Measurements from ENCODE around the gene JMJD8.

JMJD8 gene

DNA sequence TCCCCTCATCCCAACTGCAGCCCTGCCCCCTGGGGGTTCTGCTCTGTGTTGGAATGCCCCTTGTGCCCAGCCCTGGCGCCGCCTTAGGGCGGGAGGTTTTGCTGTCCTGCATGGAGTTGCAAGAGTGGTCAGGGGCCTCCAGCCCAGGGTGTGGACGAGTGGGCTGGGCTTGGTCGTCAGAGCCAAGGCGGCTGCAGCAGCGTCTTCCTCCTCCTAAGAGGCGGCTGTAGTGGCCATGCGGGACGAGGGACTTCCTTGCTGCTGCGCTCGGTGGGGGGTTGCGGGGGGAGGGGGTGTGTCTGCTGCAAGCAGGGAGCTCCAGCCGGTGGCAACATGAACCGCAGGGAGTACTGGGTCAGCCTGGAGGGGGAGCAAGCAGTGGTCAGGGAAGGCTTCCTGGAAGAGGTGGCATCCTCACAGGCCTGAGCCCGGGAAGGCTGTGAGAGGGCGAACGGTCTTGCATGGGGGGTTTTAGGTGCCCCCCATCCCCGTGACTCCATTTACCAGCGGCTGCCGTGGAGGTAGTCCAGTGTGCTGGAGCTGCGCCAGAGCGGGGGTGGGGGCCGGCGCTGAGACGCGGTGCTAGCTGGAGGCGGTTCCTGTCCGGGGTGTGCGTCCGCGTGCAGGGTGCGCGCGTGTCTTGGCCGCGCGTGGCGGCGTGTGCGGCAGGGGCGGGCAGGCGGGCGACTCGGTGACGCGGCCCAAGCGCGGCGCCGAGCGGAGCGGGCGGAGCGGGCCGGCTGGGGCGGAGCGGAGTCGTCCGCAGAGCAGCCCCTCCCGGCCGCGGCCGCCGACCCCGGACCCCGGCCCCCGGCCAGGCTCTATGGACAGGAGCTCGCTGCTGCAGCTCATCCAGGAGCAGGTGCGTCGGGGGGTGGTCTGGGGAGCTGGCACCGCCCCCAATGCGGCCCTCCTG is 8.9 kb downstream of the JMJD8 start, which contains the start of gene RHBDL1:
RHBDL1 (plus strand) TSS at position 704 of the 916 bp plus-strand sequence; CDS start at position 824, 120 bp downstream.
- DNase-seq, result no peak

DNA sequence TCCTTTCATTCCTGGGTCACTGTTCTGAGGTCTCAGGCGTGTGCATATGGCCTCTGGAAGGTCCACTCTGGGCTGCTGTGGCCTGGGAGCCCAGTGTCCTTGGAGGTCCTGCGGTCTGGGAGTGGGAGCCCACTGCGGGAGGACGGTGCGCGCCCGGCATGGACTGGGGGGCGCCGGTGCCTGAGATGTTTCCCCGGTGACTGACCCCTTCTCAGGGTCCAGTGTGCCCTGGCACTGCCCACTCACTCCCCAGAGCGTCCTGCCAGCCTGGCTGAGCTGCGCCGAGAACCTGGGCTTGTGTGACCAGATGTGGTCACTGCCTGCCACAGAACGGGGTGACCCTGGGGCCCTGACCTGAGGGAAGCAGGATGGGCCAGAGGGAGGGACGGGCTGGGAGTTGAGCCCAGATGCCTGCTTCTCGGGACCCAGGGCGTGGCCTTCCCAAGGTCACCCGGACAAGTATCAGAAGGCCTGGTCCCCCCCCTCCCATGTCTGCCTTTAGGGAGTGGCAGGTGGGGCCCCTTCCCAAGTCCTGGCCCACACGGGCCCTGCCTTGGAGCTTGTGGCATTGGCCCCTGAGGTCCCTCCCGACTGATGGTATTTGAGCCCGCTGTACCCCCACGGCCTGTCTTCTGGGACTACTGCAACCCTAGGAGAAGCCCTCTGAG is 9.8 kb downstream of the JMJD8 start:
- DNase-seq, result no peak

DNA sequence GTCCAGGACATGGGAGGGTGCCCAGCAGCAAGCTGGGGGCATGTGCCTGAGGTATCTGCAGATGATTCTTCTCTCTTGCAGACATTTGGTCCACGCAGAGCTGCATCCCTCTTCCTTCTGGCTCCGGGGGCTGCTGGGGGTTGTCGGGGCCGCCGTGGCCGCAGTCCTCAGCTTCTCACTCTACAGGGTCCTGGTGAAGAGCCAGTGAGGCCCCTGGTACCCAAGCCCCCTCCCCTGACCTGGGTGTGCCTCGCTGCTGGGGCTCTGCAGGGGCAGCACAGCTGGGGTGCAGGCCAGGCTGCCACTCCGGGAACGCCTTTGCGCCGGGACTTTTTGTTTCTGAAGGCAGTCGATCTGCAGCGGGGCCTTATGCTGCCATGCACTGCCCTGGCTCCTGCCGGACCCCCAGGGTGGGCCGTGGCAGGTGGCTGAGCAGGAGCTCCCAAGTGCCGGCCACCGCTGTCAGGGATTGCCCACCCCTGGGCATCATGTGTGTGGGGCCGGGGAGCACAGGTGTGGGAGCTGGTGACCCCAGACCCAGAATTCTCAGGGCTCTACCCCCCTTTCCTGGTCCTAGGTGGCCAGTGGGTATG is 10.6 kb downstream of the JMJD8 start:
- DNase-seq, result no peak

DNA sequence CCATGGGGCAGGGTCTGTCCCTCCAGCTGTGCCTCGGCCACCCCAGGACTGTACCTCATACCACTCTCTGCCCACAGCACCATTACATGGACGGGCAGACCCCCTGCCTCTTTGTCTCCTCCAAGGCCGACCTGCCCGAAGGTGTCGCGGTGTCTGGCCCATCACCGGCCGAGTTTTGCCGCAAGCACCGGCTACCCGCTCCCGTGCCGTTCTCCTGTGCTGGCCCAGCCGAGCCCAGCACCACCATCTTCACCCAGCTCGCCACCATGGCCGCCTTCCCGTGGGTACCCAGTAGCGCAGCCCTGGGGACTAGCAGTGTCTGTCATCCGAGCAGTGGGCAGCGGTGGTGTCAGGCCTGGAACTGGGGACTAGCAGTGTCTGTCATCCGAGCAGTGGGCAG is 11.3 kb downstream of the JMJD8 start:
- no peak for DNase-seq

DNA sequence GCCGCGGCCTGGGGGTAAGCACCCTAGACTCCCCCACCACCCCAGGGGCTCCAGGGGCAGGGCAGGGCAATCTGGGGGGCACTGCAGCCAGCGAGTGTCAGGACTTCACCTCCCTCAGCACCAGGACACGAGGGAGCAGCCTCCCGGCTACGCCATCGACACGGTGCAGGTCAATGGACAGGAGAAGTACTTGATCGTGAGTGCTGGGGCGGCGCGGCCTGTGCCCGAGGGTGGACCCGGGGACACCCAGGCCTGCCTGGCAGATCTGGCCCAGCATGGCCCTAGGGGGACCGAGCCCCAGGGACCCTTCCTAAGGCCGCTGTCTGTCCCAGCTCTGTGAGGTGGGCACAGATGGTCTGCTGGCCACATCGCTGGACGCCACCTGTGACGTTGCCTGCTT is 11.8 kb downstream of the JMJD8 start:
- no peak for DNase-seq

DNA sequence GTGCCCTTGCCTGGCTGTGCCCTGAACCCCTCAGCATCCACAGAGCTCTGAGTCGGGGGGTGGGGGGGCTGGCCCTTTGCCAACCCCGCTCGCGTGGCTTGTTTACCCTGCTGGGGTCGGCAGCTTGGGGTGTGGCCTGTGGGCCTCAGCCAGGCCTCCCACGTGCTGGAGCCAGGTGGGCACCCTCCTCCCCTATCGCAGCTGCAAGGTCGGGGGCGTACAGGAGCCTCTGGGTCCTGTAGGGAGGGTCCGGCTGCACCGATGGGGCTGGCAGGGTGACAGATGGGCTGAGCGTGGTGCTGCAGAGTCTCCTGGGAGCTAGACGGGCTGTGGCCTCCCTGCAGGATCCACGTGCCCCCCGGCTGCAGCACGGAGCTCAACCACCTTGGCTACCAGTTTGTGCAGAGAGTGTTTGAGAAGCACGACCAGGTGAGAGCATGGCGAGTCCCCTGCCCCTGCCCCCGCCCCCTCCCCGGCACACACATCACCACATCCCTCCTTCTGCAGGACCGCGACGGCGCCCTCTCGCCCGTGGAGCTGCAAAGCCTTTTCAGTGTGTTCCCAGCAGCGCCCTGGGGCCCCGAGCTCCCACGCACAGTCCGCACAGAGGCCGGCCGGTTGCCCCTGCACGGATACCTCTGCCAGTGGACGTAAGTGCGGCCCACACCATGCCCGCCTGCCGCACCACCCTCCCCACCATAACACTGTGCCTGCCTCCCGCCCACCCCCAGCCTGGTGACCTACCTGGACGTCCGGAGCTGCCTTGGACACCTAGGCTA is 12.6 kb downstream of the JMJD8 start:
- DNase-seq, result no peak

DNA sequence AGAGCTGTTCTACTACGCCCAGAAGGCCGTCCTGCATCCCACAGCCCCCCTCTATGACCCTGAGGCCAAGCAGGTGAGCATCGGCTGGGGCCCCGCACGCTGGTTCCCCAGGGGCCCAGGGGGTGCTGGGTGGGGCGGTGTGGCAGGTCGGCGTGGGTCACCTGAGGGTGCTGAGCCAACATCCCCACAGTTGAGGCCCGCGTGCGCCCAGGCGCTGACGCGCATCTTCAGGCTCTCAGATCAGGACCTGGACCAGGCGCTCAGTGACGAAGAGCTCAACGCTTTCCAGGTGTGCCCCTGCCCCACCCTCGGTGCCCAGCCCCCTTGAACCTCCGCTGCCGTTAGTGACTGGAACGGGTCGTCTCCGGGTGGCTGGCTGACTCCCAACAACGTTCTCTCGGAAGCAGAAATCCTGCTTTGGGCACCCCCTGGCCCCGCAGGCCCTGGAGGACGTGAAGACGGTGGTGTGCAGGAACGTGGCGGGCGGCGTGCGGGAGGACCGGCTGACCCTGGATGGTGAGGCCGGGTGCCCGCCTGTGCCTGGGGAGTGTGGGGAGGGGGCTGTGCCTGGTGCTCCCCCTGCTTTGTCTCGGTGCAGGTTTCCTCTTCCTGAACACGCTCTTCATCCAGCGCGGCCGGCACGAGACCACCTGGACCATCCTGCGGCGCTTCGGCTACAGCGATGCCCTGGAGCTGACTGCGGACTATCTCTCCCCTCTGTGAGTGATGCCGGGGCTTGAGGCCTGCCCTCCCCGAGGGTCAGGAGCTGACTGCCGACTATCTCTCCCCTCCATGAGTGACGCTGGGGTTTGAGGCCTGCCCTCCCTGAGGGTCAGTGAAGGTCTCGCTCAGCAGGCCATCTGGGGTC is 13.4 kb downstream of the JMJD8 start:
- DNase-seq, result no peak

DNA sequence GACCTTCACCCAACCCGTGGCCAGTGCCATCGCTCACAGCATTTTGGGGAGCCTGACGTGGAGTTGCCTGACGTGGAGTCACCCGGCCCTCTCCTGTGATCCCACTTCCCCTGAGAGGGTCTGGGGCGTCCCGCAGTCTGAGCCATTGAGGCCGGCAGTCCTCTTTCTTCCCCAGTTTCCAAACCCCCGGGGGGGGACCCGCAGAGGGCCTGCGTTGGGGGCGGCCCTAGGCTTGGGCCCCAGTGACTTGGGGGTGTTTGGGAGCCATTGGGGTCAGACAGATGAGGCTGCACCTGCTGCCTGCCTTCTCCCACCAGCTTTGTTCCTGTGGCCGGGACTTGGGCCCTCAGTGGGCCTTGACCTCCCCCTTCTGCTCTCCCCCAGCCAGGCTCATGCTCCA is 14.5 kb downstream of the JMJD8 start:
- DNase-seq, result no peak

DNA sequence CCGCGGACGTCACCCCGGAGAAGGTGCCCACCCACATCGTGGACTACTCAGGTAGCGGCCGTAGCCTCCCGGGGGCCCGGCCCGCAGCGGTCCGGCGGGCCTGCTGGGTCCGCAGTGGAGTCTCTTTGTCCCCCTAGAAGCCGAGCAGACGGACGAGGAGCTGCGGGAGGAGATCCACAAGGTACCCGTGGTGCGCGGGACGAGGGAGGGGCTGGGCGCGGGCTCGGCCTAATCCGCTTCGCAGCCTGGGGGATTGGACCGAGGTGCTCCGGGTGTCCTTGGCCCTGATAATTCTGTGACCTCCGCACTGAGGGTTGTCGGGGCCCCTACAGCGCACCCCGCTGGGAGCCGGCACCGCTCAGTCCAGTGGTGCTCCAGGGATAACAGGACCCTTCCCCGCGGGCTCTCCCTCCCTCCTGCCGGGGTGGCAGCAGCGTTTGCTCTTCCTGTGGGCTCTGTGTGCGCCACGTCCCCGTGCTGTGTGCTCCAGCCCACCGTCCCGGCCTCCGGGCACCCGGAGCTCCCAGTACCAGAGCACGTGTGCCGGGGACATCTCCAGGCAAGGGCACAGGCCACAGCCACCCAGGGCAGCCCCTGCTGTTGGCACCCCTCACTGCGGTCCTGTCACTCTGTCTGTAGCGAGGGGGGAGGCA is 15.5 kb downstream of the JMJD8 start:
- no peak for DNase-seq

DNA sequence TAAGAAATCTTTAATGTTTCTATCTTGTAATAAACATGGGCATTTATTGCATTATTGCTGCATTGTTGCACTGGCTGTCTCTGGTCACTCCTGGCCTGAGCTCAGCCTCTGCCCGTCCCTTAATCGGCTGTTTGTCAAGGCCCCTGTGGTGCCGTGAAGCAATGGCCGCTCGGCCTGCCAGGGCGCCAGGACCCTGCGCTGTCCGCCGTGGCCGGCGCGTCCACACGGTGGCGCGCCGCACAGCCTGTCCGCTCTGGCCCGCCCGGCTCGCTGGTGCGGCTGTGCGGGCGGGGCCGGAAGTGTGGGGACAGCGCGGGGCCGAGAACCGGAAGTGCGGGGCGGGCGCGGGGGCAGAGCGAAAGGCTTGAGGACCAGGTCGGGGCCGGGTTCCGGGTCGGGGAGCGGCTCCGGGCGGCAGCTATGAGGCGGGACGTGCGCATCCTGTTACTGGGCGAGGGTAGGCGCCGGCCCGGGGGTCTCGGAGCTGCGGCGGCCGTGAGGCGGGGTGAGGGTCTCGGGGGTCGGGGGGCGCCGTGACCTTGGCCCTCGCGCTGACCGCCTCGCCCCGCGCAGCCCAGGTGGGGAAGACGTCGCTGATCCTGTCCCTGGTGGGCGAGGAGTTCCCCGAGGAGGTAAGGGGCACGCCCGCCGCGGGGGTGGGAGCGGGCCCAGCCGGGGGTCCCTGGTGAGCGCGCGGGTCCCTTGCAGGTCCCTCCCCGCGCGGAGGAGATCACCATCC is 16.2 kb downstream of the JMJD8 start, which contains the start of gene RHOT2:
RHOT2 (plus strand) TSS at position 353 of the 739 bp plus-strand sequence; CDS start at position 421, 68 bp downstream.
- DNase-seq, result peak; percentile 89 to 91

DNA sequence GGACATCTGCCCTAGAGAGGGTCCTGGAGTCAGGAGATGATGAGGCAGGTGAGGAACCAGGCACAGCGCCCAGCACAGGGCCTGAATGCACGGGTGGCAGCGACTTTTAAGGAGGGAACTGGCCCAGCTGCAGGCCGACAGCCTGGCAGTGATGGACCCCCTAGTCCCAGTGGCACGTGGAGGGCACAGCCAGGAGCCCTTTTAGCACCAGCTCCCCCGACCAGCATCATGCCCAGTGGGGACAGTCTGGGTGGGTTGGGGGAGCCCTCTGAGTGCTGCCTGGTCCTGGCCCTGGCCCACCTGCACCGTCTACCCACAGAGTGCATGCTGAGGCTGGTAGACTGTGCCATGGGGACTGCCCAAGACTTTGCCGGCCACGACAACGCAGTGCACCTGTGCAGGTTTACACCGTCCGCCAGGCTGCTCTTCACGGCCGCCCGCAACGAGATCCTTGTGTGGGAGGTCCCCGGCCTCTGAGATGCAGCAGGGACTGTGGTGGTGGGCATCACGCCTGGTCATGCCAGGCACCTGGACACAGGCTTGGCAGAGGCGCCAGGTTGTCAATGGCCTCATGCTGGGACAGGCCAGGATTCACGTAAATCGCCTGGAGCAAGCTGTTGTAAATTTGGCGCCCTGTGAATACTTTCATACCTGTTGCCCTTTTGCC is 16.9 kb downstream of the JMJD8 start:
- no peak for DNase-seq

DNA sequence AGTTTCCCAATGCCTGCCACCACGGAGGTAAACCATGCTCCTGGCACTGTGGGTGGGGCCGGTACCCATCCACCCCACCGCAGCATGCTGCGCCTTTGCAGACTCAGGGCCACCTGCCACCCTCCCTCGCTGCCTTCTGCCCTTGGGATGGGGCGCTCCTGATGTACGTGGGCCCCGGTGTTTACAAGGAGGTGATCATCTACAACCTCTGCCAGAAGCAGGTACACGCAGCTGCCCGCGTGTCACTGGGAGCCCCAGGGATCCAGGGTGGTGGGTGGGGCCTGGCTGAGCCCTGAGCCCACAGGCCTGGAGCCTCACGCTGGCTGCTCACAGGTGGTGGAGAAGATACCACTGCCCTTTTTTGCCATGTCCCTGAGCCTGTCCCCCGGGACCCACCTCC is 17.6 kb downstream of the JMJD8 start:
- DNase-seq, result no peak

DNA sequence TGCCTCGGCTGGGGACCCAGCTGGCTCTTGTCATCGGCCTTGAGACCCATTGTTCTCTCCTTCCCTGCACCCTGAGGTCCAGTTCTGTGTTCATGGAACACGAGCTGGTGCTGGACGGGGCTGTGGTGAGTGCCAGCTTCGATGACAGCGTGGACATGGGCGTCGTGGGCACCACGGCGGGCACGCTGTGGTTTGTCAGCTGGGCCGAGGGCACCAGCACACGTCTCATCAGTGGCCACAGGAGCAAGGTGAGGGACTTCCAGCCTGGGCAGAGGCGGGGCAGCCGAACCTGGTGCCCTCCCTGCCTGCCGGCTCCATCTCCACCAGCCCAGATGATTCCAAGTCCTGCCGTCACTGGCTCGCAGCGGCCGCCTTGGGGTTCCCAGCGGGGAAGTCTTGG is 21.5 kb downstream of the JMJD8 start:
- no peak for DNase-seq

DNA sequence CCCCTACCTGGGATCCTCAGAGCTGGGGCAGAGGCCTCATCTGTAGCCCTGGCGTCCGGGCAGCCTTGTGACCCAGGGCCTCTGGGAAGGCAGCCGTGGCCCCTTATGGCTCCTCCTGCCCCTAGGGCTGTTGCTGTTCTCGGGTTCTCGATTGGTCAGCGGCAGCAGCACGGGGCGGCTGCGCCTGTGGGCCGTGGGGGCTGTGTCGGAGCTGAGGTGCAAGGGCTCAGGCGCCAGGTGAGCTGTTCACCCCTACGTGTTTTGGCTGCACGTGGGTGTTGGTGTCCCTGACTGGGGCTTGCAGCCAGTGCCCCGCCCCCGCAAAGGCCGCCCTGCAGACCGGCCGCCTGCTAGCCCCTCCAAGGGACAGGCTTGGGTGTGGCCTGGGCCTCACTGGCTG is 22.0 kb downstream of the JMJD8 start:
- DNase-seq, result no peak

DNA sequence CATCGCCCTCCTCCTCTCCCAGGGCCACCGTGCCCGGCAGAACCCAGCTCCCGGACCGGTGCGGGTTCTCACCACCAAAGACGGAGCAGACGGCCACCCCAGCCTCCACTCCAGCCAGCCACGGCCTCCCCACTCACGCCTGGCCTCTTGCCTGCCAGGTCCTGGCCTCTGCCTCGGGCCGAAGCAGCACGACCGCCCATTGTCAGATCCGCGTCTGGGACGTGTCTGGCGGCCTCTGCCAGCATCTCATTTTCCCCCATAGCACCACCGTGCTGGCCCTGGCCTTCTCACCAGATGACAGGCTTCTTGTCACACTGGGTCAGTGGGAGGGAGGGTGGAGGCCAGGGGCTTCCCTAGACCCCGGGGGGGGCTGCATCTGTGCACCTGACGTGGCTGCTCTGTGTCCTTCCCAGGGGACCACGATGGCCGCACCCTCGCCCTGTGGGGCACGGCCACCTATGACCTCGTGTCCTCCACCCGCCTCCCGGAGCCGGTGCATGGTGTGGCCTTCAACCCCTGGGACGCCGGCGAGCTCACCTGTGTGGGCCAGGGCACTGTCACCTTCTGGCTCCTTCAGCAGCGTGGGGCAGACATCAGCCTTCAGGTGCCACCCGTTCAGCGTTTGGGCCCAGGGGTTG is 22.8 kb downstream of the JMJD8 start:
- DNase-seq, result no peak

DNA sequence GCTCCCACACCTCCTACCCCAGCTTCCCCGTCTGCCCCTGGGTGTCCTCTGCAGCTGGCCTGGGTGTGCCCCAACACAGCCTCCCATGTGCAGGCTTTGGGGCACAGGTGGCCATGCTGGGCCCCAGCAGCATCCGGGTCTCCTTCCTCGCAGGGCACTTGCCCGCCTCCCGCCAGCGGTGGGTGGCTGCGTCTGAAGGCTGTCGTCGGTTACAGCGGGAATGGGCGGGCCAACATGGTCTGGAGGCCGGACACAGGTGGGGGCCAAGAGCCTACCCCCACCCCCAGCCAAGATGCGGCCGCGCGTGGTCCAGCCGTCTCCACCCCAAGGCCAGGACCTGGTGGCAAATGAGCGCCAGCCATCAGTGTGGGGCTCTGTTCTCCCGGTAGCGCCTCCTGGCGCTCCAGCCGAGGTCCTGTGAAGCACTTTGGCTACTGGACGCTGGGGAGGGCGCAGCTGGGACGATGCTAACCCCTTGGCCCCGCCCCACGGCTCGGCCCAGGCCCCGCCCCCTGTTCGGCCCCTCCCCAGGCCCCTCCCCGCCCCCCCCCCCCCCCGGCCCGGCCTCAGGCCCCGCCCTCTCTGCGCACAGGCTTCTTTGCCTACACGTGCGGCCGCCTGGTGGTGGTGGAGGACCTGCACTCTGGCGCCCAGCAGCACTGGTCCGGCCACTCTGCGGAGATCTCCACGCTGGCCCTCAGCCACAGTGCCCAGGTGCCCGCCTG is 23.5 kb downstream of the JMJD8 start:
- DNase-seq, result peak; percentile 63 to 74

DNA sequence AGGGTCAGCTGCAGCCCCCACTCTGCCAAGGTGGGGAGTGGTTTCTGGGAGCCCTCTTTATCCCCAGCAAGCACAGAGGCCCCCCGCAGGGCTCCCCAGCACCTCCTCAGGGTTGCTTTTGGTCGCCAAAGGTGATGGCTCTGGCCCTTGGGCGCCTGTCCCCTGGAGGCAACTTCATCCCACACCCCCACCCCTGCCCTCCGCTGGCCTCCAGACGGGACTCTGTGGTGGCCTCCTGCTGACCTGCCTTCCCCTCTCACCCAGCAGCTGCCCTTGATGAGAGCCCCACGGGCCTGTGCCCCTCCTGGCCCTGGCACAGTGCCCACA is 24.0 kb downstream of the JMJD8 start:
- no peak for DNase-seq

DNA sequence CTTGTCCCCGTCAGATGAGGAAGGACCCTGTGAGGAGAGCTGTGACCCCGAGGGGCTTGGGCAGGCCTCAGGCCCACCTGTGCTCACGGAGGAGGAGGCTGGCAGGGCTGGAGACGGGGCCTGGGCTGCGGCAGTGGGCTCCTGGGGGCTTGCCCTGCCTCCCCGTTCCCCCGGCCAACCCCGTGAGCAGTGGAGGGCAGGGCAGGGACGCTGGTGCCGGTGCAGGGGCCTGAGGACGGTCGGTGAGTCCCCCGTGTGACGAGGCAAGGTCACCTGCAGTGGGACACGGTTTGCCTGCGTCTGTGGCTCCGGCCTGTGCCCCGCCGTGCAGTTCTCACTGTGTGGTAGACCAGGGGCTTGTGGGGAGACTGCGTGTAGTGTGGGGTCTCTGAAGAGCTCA is 24.5 kb downstream of the JMJD8 start:
- no peak for DNase-seq
